ENCODE data around the gene PELI2.

Gene PELI2

GRCh38 chr14:56206596-56206995 lies 88.4 kb downstream of the PELI2 start:
- no peak for DNase-seq (ENCODE audit: low read depth)

DNA sequence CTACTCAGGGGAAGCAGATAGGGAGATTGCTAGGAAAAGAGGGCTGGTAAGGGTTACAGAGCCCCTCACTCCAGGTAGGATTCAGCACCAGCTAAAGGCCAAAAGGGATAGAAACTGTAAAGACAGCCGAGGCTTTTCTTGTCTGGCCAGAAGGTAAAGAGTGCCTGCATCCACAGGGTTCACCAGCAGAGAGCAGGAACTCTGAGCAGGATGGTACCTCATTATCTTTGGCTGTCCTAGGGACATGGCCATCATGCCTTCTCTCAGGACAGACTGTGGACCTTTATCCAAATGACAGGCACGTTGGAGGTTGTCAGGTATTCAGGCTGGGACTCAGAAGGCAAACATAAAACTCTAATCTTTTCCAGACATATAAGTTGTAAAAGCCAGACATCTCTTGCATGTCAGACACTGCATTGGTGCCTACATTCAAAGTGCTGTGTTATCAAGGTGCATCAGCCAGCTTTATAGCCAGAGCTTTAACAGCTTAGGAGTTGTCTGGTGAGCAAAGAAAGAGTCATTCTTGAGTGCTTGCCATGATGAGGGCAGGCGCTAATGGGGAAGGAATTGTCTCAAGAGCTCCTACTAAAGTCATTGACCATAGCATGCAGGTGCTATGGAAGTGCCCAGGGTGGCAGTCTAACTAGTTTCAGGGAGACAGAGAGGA lies 89.5 kb downstream of the PELI2 start:
- no peak for DNase-seq (ENCODE audit: low read depth)

DNA sequence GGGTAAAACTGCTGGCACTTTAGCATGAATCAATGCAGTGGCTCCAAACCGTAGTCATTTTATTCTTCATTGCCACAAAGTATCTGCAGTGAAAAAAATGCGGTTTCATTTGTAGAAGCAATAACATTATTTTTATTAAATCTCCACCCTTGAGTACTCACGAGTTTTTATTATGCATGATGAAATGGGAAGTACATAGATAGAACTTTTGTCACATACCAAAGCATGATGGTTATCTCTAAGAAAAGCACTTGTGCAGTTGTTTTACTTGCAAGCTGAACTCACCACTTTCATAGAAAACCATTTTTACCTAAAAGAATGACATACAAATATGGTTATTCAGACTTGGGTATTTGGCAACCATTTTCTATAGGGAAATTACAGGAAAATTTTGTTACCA lies 90.3 kb downstream of the PELI2 start:
- no peak for DNase-seq (ENCODE audit: low read depth)

DNA sequence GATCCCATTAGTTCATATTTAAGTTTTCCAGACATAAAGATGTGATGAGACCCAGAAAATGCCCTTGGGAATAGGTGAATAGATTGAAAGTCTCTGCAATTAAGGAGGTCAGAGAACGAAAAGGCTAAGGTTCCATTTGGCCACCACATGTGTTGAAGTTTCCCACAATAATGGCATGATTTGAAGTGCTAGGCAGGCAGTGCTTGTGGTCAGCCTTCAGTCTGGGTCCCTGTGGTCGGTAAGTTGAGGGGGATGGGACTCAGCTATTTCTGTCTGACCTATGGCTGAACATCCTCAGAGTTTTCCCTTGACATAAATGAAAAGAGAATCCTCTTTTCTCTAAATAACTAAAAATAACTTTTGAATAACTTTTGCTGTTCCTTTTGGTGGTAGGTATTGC lies 92.4 kb downstream of the PELI2 start:
- no peak for DNase-seq (ENCODE audit: low read depth)

- DNase-seq (ENCODE audit: low read depth) = no peak
Observed at GRCh38 chr14:56211084-56211483, 92.9 kb downstream of the PELI2 start.

DNA sequence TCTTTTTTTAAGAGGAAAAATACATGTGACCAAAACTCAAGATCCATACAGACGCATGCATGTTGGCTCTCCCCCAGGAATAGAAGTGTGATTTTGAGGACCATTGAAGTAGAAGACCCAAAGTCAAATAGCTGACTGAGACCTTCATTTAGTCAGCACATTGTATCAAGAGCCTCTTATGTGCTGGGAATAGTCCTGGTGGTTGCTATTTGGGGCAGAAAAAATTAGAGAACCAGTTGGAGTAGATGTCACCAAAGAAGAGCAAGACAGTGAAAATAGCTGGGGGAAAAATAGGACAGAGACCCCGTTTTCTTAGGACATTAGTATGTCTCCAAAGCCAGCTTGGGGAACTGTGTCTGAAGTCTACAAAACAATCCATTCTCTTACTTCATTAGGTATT lies 93.6 kb downstream of the PELI2 start:
- DNase-seq (ENCODE audit: low read depth) = no peak

DNA sequence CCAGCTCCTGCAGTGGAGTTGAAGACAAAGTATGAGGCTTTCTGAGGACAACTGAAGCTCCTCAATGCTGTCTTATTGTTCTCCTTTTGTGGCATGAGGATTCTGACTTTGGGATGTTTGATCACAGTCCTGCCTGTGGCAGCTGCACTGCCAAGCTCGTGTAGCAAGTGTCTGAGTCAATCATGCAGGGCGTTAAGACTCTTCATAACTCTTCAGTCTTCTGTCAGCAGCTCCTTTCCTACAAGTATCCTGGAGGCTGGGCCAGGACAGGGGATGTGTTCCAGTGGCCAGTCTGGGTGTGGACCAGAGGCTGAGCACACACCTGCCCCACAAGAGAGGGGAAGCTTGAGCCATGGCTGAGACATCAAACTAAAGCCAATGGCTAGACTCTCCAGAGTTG lies 94.3 kb downstream of the PELI2 start:
- DNase-seq (ENCODE audit: low read depth) = no peak

GRCh38 chr14:56213306-56213705 lies 95.1 kb downstream of the PELI2 start:
- DNase-seq (ENCODE audit: low read depth) = no peak

- DNase-seq (ENCODE audit: low read depth) = no peak
Observed at GRCh38 chr14:56215180-56215579, 97.0 kb downstream of the PELI2 start.

GRCh38 chr14:56216626-56217379 lies 98.6 kb downstream of the PELI2 start:
- no peak for DNase-seq (ENCODE audit: low read depth)

GRCh38 chr14:56217380-56218045 lies 99.3 kb downstream of the PELI2 start:
- DNase-seq (ENCODE audit: low read depth) = no peak

- DNase-seq (ENCODE audit: low read depth) = no peak
Observed at GRCh38 chr14:56219666-56220413, 101.6 kb downstream of the PELI2 start.

- DNase-seq (ENCODE audit: low read depth) = no peak
Observed at GRCh38 chr14:56221382-56222128, 103.3 kb downstream of the PELI2 start.

DNA sequence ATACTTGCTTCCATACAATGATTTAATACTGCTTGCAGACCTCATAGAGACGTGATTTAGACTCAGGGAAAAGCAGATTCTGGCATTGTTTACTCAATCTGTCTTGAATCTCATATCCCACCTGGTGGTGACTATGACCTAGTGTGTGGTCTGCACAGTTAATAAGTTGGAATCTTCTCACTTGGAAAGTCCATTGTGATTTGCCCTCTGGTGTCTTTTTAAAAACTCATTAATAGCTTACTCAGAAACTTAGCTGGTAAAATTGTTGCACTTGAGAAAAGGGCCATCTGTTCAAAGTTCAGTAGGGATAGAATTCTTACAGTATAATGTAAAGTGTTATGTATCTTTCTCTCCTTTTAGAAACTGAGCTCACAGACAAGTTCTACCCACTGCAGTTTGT lies 106.0 kb downstream of the PELI2 start:
- no peak for DNase-seq (ENCODE audit: low read depth)

DNA sequence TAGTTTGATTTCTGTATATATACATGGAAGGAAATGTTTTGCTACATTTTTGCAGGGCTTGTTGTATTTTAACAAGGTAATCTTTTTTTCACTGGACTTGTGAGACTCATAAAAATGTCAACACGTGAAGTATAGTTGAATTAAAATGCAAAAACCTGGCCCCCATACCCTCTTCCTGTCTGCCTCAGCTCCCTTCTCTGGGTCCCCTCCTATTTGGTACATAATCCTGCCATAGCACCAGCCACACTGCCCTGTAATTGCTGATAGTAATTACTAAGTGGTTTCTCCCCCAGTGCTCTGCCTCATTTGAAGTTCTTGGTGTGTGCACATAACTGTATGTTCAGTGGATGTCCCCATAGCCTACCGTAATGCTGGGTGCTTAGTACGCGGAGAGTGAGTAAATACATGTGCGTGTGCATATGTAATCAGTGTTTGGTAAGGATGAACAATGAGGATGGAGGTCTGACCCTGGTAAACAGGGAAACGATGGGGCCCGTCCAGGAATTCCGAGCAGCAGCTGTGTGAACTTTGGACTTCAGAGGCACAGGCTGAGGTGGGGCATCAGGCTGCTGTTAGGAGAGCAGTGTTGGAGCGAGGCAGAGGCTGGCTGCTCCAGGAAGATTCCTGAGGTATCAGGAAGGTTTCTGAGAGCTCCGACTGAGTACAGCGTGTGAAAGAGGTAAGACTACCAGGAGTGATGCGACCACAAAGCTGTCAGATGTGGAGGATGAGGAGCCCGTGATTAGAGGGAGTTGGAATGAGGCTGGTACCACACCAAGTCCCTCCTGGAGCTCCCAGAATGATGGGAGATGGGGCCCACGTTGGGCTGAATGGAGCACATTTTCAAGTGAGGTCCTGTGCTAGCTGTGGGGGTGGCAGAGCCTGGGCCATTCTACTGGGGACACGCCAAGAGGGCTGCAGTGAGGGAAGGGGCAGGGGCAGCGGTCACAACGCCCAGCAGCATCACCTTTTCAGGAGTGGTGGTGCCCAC lies 106.8 kb downstream of the PELI2 start:
- DNase-seq (ENCODE audit: low read depth) = no peak

DNA sequence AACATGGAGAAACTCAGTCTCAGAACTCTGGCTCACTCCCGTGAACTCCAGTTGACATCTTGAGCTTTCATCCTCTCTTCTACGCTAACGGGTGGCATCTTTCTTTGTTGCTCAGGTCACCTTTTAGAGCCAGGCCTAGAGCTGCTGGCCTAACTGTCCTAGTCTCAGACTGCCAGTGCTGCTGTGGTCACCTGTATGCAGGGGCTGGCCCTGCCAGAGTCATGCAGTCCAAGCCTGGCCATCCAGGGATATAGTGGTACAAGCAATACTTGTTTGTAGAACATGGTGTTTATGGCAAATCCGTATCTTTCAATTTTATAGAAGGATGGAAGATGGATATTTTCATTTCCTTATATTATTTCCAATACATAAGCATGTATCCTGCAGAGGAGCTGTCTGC lies 117.2 kb downstream of the PELI2 start:
- no peak for DNase-seq (ENCODE audit: low read depth)

- DNase-seq (ENCODE audit: low read depth) = no peak
Observed at GRCh38 chr14:56237398-56237797, 119.2 kb downstream of the PELI2 start.

DNA sequence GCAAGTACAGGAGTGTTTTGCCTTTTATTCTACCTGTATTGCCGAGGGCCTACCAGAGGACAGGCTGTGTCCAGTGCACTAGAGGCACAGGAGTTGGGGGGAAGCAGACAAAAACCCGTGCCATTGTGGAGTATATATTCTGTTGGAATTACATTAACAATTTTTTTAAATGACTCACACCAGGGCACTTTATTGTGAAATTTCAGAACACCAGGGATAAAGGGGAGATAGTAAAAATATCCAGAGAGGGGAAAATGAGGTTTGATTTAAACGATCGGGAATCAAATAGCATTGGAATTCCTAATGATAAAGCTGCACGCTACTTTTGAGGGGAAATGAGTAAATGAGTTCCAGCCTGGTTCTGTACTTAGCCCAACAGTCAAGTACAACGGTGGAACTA lies 123.2 kb downstream of the PELI2 start:
- DNase-seq (ENCODE audit: low read depth) = no peak

GRCh38 chr14:56243110-56243509 lies 124.9 kb downstream of the PELI2 start:
- DNase-seq (ENCODE audit: low read depth) = no peak

DNA sequence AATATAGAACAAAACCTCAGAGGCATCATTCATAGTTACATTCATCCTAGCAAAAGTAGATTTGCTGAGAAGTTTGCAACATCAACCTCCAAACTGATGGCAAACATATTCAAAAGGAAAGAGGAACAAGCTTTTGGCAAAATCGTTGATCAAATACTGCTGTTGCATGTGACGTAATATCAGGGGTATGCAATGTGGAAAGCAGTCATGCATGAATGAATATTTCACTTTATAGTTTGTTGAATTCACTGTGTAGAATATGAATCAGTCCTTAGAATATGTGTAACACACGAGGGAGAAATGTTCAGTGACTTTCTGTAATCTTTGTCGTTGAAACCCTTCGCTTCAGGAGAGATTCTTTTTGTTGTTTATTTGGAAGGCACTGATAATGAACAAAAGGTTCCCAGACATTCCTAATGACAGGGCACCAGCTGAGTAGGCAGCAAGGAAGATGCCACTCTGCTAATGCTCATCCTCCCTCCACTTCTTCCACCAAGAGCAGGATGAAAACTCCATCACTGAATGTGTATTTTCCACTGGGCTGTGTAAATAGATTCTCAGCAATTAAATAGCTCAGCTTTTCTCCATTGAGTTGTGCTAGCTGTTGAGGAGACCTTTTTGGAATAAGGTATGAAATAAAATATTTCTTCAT lies 126.1 kb downstream of the PELI2 start:
- DNase-seq (ENCODE audit: low read depth) = no peak

Data from T-helper 22 cell (primary cell).